ENCODE data around the gene NPVF. TPM values are rescaled to one million over a fixed set of nuclear protein-coding genes. Genes with fewer than 3 reads are reported as not detected.

Gene NPVF
- total and polyA plus RNA-seq, 4 donors: not detected

- TF ChIP-seq RXRA (IDR thresholded peaks at IDR 0.05): no peak
Measured at GRCh38 chr7:25259487-25260243, 31.4 kb upstream of the NPVF start (continued).

GRCh38 chr7:25256333-25256819, 28.1 kb upstream of the NPVF start:
- 87% methylated on average over 6 of the region's 6 CpGs for WGBS
- DNase-seq (ENCODE audit: low spot score): no peak
- Histone ChIP-seq H3K9me3 (ENCODE audit: control insufficient read depth in 4 of 4, low read length in 3 of 4) (no peaks in the 10 kb centered on the region), H3K9ac (ENCODE audit: low read depth in 1 of 2, low read length in 2 of 2) (no peak overlapping the region), H3K36me3 (ENCODE audit: control insufficient read depth in 4 of 4, insufficient read depth in 3 of 4, low read depth in 1 of 4, low read length in 3 of 4) (no peaks in the 10 kb centered on the region), H3K4me3 (ENCODE audit: low read depth in 1 of 3, low read length in 3 of 3) (no peak overlapping the region), H3K27ac (ENCODE audit: low read depth in 1 of 2, low read length in 2 of 2) (no peak overlapping the region), H3K27me3 (ENCODE audit: control insufficient read depth in 4 of 4, insufficient read depth in 4 of 4, low read length in 3 of 4) (peaks cover 0 to 7% (median 0%) of the 10 kb centered on the region in 4 donors), H3K4me1 (ENCODE audit: control insufficient read depth in 4 of 4, insufficient read depth in 4 of 4, low read length in 3 of 4) (no peaks in the 10 kb centered on the region)
- TF ChIP-seq EGR1 (IDR thresholded peaks at IDR 0.05; ENCODE audit: low read depth in 2 of 2): no peak
- TF ChIP-seq GABPA (IDR thresholded peaks at IDR 0.05 in 1 of 2, conservative IDR thresholded peaks at IDR 0.05 in 1 of 2): no peak
- TF ChIP-seq FOXA1 (IDR thresholded peaks at IDR 0.05): no peak
- no peak for TF ChIP-seq ZBTB33 (IDR thresholded peaks at IDR 0.05)
- TF ChIP-seq YY1 (IDR thresholded peaks at IDR 0.05): no peak
- TF ChIP-seq RAD21 (IDR thresholded peaks at IDR 0.05): no peak
- no peak for TF ChIP-seq SP1 (IDR thresholded peaks at IDR 0.05)
- no peak for TF ChIP-seq HNF4G (IDR thresholded peaks at IDR 0.05)
- TF ChIP-seq CTCF (IDR thresholded peaks at IDR 0.05; ENCODE audit: low read depth, low read length, missing input control): no peak
- no peak for TF ChIP-seq NR2F2 (IDR thresholded peaks at IDR 0.05)
- TF ChIP-seq JUND (IDR thresholded peaks at IDR 0.05): no peak
- no peak for TF ChIP-seq ATF3 (IDR thresholded peaks at IDR 0.05)
- no peak for TF ChIP-seq REST (IDR thresholded peaks at IDR 0.05)
- no peak for TF ChIP-seq TAF1 (conservative IDR thresholded peaks at IDR 0.05)
- no peak for TF ChIP-seq HNF4A (conservative IDR thresholded peaks at IDR 0.05)
- no peak for TF ChIP-seq MAX (IDR thresholded peaks at IDR 0.05)
- no peak for TF ChIP-seq RXRA (IDR thresholded peaks at IDR 0.05)
- TF ChIP-seq FOXA2 (IDR thresholded peaks at IDR 0.05): no peak

All from liver (tissue), 9 donors.